NCI-H82 (cell line): Measurements from ENCODE around the gene NPFFR1.
"Not testable (repeated sequence)": the region's sequence is repeated elsewhere in the genome, so short reads cannot be mapped to it uniquely, and the experiment has no call there.

Experiments used
- DNase-seq: peaks from one replicate; lab custom pipeline; 2025; lab: John Stamatoyannopoulos, UW

NPFFR1 gene

DNA sequence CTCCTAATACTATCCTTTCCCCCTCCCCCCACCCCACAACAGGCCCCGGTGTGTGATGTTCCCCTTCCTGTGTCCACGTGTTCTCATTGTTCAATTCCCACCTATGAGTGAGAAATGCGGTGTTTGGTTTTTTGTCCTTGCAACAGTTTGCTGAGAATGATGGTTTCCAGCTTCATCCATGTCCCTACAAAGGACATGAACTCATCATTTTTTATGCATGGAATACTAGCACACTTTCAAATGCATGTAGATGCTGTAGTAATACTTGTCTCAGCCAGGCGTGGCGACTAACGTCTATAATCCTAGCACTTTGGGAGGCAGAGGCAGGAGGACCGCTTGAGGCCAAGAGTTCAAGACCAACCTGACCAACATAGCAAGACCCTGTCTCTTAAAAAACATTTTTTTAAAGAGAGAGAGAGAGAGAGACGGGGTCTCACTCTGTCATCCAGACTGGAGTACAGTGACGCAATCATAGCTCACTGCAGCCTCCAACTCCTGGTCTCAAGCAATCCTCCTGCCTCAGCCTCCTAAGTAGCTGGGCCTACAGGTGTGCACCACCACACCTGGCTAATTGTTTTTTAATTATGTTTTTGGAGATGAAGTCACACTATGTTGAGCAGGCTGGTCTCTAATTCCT is 60.9 kb downstream of the NPFFR1 start:
- not testable (repeated sequence) for DNase-seq

DNA sequence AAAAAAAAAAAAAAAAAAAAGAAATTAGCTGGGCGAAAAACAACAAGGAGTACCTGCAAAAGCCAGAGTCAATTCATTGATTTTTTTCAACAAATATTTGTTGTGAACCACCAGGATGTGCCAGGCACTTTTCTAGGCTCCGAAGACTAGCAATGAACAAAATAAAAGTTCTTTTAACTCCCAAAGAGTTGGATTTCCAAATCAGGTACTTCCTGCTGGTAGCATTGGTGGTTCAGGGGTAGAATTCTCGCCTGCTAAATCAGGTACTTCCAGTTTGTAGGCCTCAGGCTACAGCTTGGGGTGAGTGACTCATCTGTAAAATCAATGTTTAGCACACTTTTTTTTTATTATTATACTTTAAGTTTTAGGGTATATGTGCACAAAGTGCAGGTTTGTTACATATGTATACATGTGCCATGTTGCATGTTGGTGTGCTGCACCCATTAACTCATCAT is 61.4 kb downstream of the NPFFR1 start:
- DNase-seq, result no peak

DNA sequence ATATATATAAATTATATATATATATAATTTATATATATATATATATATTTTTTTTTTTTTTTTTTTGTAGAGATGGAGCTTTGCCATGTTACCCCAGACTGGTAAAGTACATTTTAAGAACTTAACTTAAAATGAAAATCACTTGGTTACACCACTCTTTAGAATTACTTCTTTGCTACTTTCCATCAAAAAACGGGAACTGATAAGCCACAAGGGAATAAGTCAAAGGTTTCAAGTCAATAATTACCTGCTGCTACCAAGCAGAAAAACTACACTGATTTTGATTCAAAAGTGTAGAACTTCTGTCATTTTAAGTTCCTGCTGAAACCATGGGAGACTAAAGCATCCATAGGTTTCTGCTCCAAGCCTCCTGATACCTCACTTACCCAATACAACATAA is 62.8 kb downstream of the NPFFR1 start:
- no peak for DNase-seq

DNA sequence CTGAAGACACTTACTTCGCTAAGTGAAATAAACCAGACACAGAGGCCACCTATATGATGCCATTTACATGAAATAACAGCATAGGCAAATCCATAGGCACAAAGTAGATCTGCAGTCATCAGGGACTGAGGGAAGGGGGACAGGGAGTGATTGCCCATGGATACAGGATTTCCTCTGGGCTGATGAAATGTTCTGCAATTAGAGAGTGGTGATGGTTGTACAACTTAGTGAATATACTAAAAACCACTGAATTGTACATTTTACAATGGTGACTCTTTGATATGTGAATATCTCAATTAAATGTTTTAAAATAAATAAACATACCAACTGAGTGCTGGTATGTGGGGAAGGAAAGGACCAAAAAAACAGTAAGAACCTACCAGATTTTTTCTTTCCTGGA is 70.9 kb downstream of the NPFFR1 start:
- DNase-seq, result no peak

DNA sequence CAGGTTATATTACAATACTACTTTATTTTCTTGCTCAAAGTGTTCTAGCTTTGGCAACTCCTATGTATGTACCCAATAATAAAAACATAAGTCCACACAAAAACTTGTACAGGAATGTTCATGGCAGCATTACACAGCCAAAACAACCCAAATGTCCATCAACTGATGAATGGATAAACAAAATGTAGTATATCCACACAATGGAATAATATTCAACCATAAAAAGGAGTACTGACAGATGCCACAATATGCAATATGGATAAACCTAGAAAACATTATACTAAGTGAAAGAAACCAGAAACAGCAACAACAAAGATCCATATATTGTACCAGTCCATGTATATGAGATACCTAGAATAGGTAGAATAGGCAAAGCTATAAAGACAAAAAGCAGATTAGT is 71.5 kb downstream of the NPFFR1 start:
- no peak for DNase-seq

DNA sequence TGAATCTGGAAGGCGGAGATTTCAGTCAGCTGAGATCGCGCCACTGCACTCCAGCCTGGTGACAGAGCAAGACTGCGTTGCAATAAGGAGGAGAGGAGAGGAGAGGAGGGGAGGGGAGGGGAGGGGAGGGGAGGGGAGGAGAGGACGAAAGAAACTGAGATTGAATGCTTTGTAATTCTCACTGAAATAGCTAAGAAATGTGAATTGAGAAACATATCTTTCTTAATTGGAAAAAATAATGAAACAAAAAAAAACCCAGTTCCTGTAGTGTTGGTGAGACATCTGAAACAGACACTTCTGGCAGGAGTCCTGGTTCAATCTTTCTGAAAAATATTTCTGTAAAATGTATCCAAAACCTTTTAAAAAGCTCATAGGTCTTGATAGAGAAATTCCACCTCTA is 77.0 kb downstream of the NPFFR1 start:
- no peak for DNase-seq

DNA sequence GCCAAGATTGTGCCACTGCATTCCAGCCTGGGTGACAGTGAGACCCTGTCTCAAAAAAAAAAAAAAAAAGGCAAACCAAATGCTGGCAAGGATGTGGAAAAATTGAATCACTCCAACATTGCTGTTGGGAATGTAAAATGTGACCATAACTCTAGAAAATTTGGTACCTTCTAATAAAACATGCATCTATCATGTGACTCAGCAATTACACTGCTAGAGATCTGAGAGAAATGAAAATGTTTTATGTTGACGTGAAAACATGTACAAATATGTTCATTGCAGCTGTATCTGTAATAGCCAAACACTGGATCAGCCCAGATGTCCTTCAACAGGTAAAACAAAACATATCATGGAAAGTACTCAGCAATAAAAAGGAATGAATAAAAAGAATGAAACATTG is 82.7 kb downstream of the NPFFR1 start:
- no peak for DNase-seq

DNA sequence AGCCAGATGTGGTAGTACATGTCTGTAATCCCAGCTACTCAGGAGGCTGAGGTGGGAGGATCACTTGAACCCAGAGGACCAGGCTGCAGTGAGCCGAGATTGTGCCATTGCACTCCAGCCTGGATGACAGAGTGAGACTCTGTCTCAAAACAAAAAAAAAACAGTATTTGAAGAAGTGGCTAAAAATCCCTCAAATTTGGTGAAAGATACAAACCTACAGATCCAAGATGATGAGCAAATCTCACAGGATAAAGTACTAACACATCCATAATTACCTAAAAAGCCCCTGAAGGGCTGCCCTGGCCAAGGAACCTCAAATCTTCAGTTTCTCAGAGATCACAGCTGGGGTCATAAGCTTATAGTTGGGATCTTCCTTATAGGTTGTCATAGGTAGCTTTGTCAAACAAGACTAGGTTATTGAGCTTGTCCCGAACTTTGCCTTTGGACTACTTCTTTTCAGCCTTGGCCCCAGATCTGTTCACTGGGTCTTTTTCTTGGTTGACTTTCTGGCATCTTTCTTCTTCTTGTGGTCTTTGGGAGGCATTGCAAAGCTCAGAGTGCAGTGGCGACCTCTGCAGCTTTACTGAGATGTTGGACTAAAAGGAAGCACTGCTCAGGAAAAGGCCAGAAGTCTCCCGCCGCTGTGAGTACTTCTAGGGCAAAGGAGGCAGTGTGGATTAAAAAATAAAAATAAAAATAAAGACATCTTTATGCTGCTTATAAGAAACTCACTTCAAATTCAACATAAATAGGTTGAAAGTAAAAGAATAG is 84.9 kb downstream of the NPFFR1 start:
- DNase-seq, result no peak
